ENCODE measurements around the gene TMEM164.

DNA sequence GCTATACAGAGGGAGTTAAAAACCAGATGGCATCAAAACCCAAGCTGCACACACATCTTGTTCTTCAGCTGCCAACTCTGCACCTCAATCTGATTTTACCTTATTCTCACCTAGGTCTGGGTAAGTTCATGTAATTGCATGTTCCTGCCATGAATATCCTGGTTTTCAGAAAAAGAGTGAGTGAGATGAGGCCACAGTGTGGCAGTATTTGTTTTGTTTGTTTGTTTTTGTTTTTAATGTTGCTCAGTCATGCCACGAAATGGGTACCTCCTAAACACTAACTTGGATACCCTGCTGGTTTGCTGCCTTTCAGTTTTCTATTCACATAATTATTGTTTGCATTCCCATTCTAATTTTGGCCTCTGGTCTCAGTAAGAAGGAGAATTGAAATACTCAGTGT lies 22.5 kb downstream of the TMEM164 start:
- TF ChIP-seq, protein P1, sequence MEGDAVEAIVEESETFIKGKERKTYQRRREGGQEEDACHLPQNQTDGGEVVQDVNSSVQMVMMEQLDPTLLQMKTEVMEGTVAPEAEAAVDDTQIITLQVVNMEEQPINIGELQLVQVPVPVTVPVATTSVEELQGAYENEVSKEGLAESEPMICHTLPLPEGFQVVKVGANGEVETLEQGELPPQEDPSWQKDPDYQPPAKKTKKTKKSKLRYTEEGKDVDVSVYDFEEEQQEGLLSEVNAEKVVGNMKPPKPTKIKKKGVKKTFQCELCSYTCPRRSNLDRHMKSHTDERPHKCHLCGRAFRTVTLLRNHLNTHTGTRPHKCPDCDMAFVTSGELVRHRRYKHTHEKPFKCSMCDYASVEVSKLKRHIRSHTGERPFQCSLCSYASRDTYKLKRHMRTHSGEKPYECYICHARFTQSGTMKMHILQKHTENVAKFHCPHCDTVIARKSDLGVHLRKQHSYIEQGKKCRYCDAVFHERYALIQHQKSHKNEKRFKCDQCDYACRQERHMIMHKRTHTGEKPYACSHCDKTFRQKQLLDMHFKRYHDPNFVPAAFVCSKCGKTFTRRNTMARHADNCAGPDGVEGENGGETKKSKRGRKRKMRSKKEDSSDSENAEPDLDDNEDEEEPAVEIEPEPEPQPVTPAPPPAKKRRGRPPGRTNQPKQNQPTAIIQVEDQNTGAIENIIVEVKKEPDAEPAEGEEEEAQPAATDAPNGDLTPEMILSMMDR (IDR thresholded peaks at IDR 0.05; ENCODE audit: low read length): no peak
- TF ChIP-seq EZH2 (optimal IDR thresholded peaks at IDR 0.05; ENCODE audit: low read depth, low read length): no peak

All from MM.1S (cell line).